OCI-LY1 (cell line): ENCODE measurements around the gene NCKIPSD.

ENCODE experiments used
- H2AFZ ChIP-seq: fragments of 200-600 bp; sonication (generic), shearing (Covaris generic); 2 replicates; pipeline ENCODE4 v1.6.0; 2014; ENCODE audit warnings: antibody characterized with exemption, mild to moderate bottlenecking, low read length
- H3F3A ChIP-seq: fragments of 200-600 bp; sonication (generic), shearing (Covaris generic); 2 replicates; pipeline ENCODE4 v1.6.0; 2014; ENCODE audit warnings: mild to moderate bottlenecking, antibody characterized with exemption, low read length, moderate library complexity; ENCODE audit not compliant: insufficient read depth
- H3K27ac ChIP-seq: fragments of 200-600 bp; sonication (generic); 2 replicates; pipeline ENCODE4 v1.5.1; 2014; ENCODE audit warnings: low read length, mixed run types, mild to moderate bottlenecking, low read depth; ENCODE audit not compliant: poor library complexity, severe bottlenecking
- H3K27me3 ChIP-seq: fragments of 200-600 bp; sonication (generic); 2 replicates; pipeline ENCODE4 v1.6.0; 2014; ENCODE audit warnings: antibody characterized with exemption, mild to moderate bottlenecking, low read length, moderate library complexity; ENCODE audit not compliant: insufficient read depth
- H3K36me3 ChIP-seq: fragments of 200-600 bp; sonication (generic); 2 replicates; pipeline ENCODE4 v1.6.1; 2014; ENCODE audit warnings: mild to moderate bottlenecking, antibody characterized with exemption, low read length, moderate library complexity, mixed read lengths; ENCODE audit not compliant: insufficient read depth
- H3K4me1 ChIP-seq: fragments of 200-600 bp; sonication (generic); 2 replicates; pipeline ENCODE4 v1.5.1; 2014; ENCODE audit warnings: mild to moderate bottlenecking, low read length, moderate library complexity; ENCODE audit not compliant: insufficient read depth, severe bottlenecking
- H3K4me2 ChIP-seq: fragments of 200-600 bp; sonication (generic), shearing (Covaris generic); 2 replicates; pipeline ENCODE4 v1.6.1; 2014; ENCODE audit warnings: low read length
- H3K4me3 ChIP-seq: fragments of 200-600 bp; sonication (generic); 2 replicates; pipeline ENCODE4 v1.5.1; 2014; ENCODE audit warnings: low read length, low read depth, mild to moderate bottlenecking, mixed read lengths; ENCODE audit not compliant: poor library complexity, severe bottlenecking
- H3K79me2 ChIP-seq: fragments of 200-600 bp; shearing (Covaris generic); 2 replicates; pipeline ENCODE4 v1.6.1; 2016; ENCODE audit warnings: mixed run types, low read length, mixed read lengths; ENCODE audit not compliant: insufficient read depth
- H3K9ac ChIP-seq: fragments of 200-600 bp; sonication (generic), shearing (Covaris generic); 2 replicates; pipeline ENCODE4 v1.6.1; 2014; ENCODE audit warnings: mild to moderate bottlenecking, low read length, mixed read lengths
- H3K9me2 ChIP-seq: fragments of 200-600 bp; sonication (generic), shearing (Covaris generic); 2 replicates; pipeline ENCODE4 v1.6.1; 2014; ENCODE audit warnings: low read depth, mild to moderate bottlenecking, low read length, mixed read lengths
- H3K9me3 ChIP-seq: fragments of 200-600 bp; shearing (Covaris generic); 2 replicates; pipeline ENCODE4 v1.6.1; 2014; ENCODE audit warnings: low read length, mixed read lengths
- H4K20me1 ChIP-seq: fragments of 200-600 bp; sonication (generic), shearing (Covaris generic); 2 replicates; pipeline ENCODE4 v1.6.0; 2016; ENCODE audit warnings: mild to moderate bottlenecking, low read length; ENCODE audit not compliant: insufficient read depth
- EZH2 ChIP-seq: fragments of 200-600 bp; sonication (generic), shearing (Covaris generic); IDR thresholded peaks from 2 replicates; pipeline ENCODE4 v1.8.0; 2017; ENCODE audit warnings: borderline replicate concordance, mixed run types, mild to moderate bottlenecking, antibody characterized with exemption, low read length, moderate library complexity, mixed read lengths
- TF ChIP-seq, protein P1 (sequence below): fragments of 200-600 bp; sonication (generic), shearing (Covaris generic); IDR thresholded peaks from 2 replicates; pipeline ENCODE4 v1.5.1; 2017; ENCODE audit warnings: mild to moderate bottlenecking, antibody characterized with exemption, low read length, moderate library complexity, mixed read lengths

Gene NCKIPSD

DNA sequence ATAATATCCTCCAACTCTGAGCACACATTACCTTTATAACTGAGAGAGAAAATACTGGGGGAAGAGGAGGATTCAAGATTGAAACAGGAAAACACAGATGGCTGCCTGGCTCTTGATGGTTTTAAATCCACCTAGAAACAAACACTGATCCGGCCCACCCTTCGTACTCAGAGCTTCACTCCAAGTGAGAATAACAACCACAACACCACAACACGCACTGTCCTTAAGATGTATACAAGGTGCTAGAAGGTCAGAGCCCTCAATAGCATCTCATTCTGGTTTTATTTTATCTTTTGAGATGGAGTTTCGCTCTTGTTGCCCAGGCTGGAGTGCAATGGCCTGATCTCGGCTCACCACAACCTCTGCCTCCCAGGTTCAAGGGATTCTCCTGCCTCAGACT lies 21.4 kb upstream of the NCKIPSD start:
- Histone ChIP-seq H3K27ac (no peak overlapping the region), H3K4me3 (no peak overlapping the region), H3K4me2 (no peak overlapping the region), H3K79me2 (peaks cover 93% of the 10 kb centered on the region), H3K36me3 (peaks cover 82% of the 10 kb centered on the region), H2AFZ (no peak overlapping the region), H3F3A (no peaks in the 10 kb centered on the region), H3K9me2 (no peaks in the 10 kb centered on the region), H3K9ac (no peak overlapping the region), H3K27me3 (no peaks in the 10 kb centered on the region), H3K4me1 (peaks cover 17% of the 10 kb centered on the region), H3K9me3 (no peaks in the 10 kb centered on the region), H4K20me1 (no peaks in the 10 kb centered on the region)
- TF ChIP-seq EZH2, result no peak
- TF ChIP-seq, protein P1, sequence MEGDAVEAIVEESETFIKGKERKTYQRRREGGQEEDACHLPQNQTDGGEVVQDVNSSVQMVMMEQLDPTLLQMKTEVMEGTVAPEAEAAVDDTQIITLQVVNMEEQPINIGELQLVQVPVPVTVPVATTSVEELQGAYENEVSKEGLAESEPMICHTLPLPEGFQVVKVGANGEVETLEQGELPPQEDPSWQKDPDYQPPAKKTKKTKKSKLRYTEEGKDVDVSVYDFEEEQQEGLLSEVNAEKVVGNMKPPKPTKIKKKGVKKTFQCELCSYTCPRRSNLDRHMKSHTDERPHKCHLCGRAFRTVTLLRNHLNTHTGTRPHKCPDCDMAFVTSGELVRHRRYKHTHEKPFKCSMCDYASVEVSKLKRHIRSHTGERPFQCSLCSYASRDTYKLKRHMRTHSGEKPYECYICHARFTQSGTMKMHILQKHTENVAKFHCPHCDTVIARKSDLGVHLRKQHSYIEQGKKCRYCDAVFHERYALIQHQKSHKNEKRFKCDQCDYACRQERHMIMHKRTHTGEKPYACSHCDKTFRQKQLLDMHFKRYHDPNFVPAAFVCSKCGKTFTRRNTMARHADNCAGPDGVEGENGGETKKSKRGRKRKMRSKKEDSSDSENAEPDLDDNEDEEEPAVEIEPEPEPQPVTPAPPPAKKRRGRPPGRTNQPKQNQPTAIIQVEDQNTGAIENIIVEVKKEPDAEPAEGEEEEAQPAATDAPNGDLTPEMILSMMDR, result no peak

DNA sequence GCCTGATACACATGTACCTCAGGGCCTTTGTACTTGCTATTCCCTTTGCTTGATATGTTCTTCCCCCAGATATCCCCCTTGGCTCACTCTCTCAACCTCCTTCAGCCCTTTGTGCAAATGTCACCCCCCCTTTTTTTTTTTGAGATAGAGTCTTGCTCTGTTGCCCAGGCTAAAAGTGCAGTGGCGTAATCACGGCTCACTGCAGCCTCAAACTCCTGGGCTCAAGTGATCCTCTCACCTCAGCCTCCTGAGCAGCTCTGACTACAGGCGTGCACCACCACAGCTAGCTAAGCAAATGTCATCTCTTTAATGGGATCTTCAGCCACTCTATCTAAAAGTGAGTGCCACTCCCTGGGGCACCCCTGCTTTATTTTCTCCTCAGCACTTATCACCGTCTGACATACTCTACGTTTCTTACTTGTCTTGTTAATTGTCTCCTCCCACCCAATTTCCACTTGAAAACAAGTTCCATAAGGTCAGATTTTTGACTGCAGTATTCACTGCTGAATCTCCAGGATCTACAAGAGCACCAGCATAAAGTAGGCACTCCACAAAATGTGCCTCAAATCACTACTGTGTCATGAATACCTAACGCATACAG lies 16.7 kb upstream of the NCKIPSD start:
- H3K4me3 ChIP-seq, result no peak overlapping the region
- H3K9me3 ChIP-seq, result no peaks in the 10 kb centered on the region
- H3K4me2 ChIP-seq, result no peak overlapping the region
- TF ChIP-seq, protein P1, result no peak
- TF ChIP-seq EZH2, result no peak
- H3K4me1 ChIP-seq, result no peaks in the 10 kb centered on the region
- H3K36me3 ChIP-seq, result peaks cover 84% of the 10 kb centered on the region
- H3K9me2 ChIP-seq, result no peaks in the 10 kb centered on the region
- H3K79me2 ChIP-seq, result peaks cover 93% of the 10 kb centered on the region
- no peaks in the 10 kb centered on the region for H3K27me3 ChIP-seq
- no peak overlapping the region for H2AFZ ChIP-seq
- no peak overlapping the region for H3K27ac ChIP-seq
- H3F3A ChIP-seq, result no peaks in the 10 kb centered on the region
- H4K20me1 ChIP-seq, result no peaks in the 10 kb centered on the region; the same call in 1 of the 2 replicates
- H3K9ac ChIP-seq, result no peak overlapping the region

DNA sequence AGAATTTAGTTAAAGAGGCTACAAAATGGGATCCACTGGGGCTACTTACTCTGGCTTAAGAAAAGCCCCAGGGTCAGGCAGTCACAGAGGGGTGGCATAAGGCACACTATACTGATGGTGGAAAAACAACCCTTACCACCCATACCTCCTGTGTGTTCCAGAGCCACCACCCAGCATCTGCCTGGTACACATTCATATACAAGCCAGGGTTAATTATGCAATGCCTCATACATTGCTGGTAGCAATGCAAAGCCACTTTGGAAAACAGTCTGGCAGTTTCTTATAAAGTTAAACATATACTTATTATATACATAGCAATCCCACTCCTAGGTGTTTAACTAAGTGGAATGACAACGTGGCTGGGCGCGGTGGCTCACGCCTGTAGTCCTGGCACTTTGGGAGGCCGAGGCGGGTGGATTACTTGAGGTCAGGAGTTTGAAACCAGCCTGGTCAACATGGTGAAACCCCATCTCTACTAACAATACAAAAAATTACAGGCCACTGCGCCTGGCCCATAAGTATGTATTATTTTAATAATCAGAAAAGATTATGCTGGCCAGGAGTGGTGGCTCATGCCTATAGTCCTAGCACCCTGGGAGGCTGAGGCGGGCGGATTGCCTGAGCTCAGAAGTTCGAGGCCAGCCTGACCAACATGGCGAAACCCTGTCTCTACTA lies 15.2 kb upstream of the NCKIPSD start:
- Histone ChIP-seq H4K20me1 (no peaks in the 10 kb centered on the region; the same call in none of the 2 replicates), H3K9me2 (no peaks in the 10 kb centered on the region), H3F3A (no peaks in the 10 kb centered on the region), H3K4me3 (no peak overlapping the region), H3K79me2 (peaks cover 91% of the 10 kb centered on the region), H2AFZ (no peak overlapping the region), H3K4me1 (no peaks in the 10 kb centered on the region), H3K9ac (no peak overlapping the region), H3K4me2 (no peak overlapping the region), H3K9me3 (no peaks in the 10 kb centered on the region), H3K27me3 (no peaks in the 10 kb centered on the region), H3K27ac (no peak overlapping the region), H3K36me3 (peaks cover 76% of the 10 kb centered on the region)
- TF ChIP-seq, protein P1, result no peak
- TF ChIP-seq EZH2, result no peak
